ENCODE data around the gene NGF.

DNA sequence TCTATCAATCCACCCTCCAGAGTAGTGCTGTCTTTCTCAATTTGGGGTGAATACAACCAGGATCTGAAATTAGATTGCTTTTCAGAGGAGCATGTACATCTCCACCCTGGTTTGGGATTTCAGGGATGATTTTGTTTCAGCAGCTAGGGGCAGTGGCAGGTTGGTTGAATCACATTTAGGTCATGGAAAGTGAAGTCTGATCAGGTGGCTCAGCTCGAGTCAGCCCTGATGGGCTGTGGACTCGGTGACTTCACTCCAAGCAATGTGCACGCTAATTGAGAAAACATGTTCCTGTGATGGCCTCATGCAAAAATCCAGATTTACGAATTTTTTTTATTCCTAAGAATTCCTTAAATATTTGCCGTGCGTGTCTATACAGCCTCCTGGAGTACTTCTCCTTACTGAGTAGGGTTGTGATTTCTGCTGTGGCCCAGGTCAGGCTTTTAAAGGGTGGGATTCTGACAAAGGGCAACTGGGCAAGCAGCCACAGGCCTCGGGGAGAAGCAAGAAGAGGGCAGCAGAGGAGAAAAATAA lies 7.5 kb downstream of the NGF start:
- TF ChIP-seq SNAI2 (CRISPR knock-in tag; IDR thresholded peaks at IDR 0.05) (no peak), BACH2 (CRISPR knock-in tag; IDR thresholded peaks at IDR 0.05; ENCODE audit: borderline replicate concordance) (no peak), ZNF565 (CRISPR knock-in tag; conservative IDR thresholded peaks at IDR 0.05; ENCODE audit: low read depth) (no peak), CSDC2 (CRISPR knock-in tag; IDR thresholded peaks at IDR 0.05) (no peak), ESRRG (CRISPR knock-in tag; IDR thresholded peaks at IDR 0.05) (no peak), TOX (CRISPR knock-in tag; IDR thresholded peaks at IDR 0.05; ENCODE audit: borderline replicate concordance) (no peak), ZC3H10 (CRISPR knock-in tag; IDR thresholded peaks at IDR 0.05) (no peak), TCF4 (CRISPR knock-in tag; IDR thresholded peaks at IDR 0.05; ENCODE audit: borderline replicate concordance) (peak; percentile 19; the same call in 1 of the 2 replicates), ZNF8 (CRISPR knock-in tag; IDR thresholded peaks at IDR 0.05) (no peak), ZFP3 (CRISPR knock-in tag; IDR thresholded peaks at IDR 0.05) (no peak)
- TF ChIP-seq, protein P1, sequence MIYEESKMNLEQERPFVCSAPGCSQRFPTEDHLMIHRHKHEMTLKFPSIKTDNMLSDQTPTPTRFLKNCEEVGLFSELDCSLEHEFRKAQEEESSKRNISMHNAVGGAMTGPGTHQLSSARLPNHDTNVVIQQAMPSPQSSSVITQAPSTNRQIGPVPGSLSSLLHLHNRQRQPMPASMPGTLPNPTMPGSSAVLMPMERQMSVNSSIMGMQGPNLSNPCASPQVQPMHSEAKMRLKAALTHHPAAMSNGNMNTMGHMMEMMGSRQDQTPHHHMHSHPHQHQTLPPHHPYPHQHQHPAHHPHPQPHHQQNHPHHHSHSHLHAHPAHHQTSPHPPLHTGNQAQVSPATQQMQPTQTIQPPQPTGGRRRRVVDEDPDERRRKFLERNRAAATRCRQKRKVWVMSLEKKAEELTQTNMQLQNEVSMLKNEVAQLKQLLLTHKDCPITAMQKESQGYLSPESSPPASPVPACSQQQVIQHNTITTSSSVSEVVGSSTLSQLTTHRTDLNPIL (CRISPR knock-in tag; IDR thresholded peaks at IDR 0.05; ENCODE audit: low read depth): no peak
- TF ChIP-seq, protein P2, sequence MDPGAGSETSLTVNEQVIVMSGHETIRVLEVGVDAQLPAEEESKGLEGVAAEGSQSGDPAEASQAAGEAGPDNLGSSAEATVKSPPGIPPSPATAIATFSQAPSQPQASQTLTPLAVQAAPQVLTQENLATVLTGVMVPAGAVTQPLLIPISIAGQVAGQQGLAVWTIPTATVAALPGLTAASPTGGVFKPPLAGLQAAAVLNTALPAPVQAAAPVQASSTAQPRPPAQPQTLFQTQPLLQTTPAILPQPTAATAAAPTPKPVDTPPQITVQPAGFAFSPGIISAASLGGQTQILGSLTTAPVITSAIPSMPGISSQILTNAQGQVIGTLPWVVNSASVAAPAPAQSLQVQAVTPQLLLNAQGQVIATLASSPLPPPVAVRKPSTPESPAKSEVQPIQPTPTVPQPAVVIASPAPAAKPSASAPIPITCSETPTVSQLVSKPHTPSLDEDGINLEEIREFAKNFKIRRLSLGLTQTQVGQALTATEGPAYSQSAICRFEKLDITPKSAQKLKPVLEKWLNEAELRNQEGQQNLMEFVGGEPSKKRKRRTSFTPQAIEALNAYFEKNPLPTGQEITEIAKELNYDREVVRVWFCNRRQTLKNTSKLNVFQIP (CRISPR knock-in tag; IDR thresholded peaks at IDR 0.05; ENCODE audit: borderline replicate concordance, low read depth): no peak

All from SK-N-SH treated with all-trans-retinoic acid at 6 μM for 48 hours (cell line).